ENCODE measurements around the gene AGGF1.
"Not testable (repeated sequence)": the region's sequence is repeated elsewhere in the genome, so short reads cannot be mapped to it uniquely, and the experiment has no call there.

Gene AGGF1

DNA sequence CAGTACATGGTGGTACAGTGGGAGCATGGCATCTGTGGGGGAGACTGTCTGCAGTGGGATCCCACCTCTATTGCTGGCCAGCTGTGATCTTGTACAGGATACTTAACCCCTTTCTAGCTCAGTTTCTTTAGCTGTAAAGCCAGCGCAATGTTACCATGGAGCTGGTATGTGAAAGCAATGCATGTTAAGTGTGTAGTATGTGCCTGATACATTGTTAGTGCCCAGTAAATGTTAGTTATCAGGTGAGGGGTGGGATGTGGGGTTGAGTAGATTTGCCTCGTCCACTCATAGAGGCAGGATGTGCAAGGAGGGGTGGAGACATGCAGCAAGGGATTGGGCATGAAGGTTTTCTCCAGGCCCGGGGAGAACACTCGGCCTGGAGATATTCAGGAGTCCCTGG, 44.5 kb downstream of the AGGF1 start:
- no peak for DNase-seq (ENCODE audit: low read depth)
- TF ChIP-seq, protein P1, sequence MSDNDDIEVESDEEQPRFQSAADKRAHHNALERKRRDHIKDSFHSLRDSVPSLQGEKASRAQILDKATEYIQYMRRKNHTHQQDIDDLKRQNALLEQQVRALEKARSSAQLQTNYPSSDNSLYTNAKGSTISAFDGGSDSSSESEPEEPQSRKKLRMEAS (IDR thresholded peaks at IDR 0.05; ENCODE audit: low read depth, low read length): no peak
- TF ChIP-seq POLR2A (IDR thresholded peaks at IDR 0.05; ENCODE audit: extremely low read depth, insufficient read length) (no peak), MYC (IDR thresholded peaks at IDR 0.05; ENCODE audit: low read depth, low read length) (no peak), CTCF (IDR thresholded peaks at IDR 0.05; ENCODE audit: low read depth, low read length) (no peak)
- no peak overlapping the region for H3K4me3 ChIP-seq (ENCODE audit: low read depth, low read length)

DNA sequence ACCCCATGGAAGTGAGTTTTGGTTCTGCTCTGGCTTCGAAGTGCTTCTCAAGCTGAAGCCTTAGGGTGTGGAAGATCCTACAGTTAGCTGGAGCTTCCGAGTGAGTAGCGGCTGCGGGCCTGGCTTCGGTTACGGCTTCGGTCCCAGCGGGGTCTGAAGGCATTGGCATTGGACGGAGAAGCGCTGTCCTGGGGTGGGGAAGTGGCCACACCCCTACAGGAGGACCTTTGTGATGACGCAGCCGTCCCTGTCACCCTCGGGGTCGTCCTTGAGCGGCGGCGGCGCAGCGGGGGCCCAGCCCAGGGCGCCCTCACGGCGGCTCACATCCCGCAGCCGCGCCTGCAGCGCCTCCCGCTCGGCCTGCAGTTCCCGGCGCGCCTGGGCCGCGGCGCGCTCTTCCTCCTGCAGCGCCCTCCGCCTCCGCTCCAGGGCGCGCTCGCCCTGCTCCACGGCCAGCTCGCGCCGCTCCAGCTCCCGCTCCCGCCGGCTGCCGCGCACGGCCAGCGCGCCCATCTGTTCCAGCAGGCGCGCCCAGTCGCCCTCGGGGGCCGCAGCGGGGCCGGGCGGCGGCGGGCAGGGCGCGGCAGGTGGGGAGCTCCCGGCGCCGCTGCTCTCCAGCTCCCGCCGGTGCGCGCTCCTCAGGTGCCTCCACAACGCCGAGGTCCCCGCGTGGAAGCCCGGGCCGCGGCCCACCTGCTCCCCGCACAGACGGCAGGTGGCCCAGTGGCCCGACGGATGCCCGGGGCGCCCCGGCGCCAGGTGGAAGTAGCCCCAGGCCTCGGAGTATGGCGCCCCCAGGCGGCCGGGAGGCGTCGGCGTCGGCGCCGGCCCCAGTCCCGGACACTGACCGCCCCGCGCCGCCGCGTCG, 47.0 kb downstream of the AGGF1 start:
- H3K4me3 ChIP-seq (ENCODE audit: low read depth, low read length): no peak overlapping the region
- peak; percentile 81 for DNase-seq (ENCODE audit: low read depth)

DNA sequence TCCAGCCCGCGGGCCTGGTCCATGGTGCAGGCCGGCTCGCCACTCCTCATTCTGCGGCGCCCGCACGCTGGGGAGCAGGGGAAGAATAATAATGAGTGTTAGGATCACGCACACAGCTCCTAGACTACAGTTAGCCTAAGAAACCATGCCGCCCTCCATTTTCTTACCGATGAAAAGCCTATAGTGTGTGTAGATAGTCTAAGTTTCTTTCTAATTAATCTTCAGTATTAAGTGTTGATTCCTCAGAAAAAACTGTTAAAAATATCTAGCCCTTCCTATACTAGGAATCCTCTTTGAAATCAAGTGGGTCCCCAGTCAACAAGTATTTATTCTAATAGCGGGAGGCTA, 47.6 kb downstream of the AGGF1 start:
- TF ChIP-seq MYC (IDR thresholded peaks at IDR 0.05; ENCODE audit: low read depth, low read length): no peak
- TF ChIP-seq, protein P1 (IDR thresholded peaks at IDR 0.05; ENCODE audit: low read depth, low read length): no peak
- TF ChIP-seq POLR2A (IDR thresholded peaks at IDR 0.05; ENCODE audit: extremely low read depth, insufficient read length): no peak
- TF ChIP-seq CTCF (IDR thresholded peaks at IDR 0.05; ENCODE audit: low read depth, low read length): no peak
- H3K4me3 ChIP-seq (ENCODE audit: low read depth, low read length): no peak overlapping the region
- DNase-seq (ENCODE audit: low read depth): no peak

More for the DNA sequence above, 47.0 kb downstream of the AGGF1 start:
- TF ChIP-seq CTCF (IDR thresholded peaks at IDR 0.05; ENCODE audit: low read depth, low read length): peak; percentile 26
- TF ChIP-seq POLR2A (IDR thresholded peaks at IDR 0.05; ENCODE audit: extremely low read depth, insufficient read length): no peak

- DNase-seq (ENCODE audit: low read depth); H3K4me3 ChIP-seq (ENCODE audit: low read depth, low read length): not testable (repeated sequence)
Observed at GRCh38 chr5:77080479-77080878, 50.3 kb downstream of the AGGF1 start.

DNA sequence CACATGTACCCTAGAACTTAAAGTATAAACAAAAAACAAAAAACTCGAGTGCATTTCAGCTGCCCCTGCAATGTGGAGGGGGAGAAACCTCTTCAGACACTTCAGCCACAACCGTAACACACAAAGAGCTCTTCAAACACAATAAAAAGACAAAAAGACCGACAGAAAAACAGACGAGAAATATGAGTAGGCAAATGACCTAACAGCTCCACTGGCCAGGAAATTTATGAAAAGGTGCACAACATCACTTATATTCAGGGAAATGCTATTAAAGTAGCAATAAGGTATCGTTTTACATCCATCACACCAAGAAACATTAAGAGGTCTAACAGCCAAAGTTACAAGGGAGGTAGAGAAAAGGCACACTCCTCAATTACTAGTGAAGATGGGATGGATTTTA, 50.7 kb downstream of the AGGF1 start:
- TF ChIP-seq MYC (IDR thresholded peaks at IDR 0.05; ENCODE audit: low read depth, low read length) (no peak), CTCF (IDR thresholded peaks at IDR 0.05; ENCODE audit: low read depth, low read length) (no peak)
- TF ChIP-seq, protein P1 (IDR thresholded peaks at IDR 0.05; ENCODE audit: low read depth, low read length): no peak
- H3K4me3 ChIP-seq (ENCODE audit: low read depth, low read length): no peak overlapping the region
- DNase-seq (ENCODE audit: low read depth): no peak

DNA sequence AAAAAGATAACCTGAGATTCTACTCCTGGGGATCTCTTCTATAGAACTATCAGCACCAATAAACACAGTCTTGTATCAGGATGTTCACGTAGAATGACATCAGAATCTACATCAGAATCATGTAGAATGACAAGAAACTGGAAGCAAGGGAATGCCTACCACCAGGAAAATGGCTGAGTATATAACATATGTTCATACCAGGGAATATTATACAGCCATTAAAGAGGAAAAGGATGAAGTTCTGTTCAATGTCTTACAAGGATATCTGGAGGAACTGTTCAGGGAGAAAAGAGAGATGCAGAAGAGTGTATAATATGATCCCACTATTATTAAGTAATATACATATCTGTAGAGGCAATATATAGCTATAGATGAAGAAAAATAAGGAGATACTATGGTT, 52.1 kb downstream of the AGGF1 start:
- DNase-seq (ENCODE audit: low read depth): no peak
- no peak overlapping the region for H3K4me3 ChIP-seq (ENCODE audit: low read depth, low read length)
- TF ChIP-seq MYC (IDR thresholded peaks at IDR 0.05; ENCODE audit: low read depth, low read length) (no peak), CTCF (IDR thresholded peaks at IDR 0.05; ENCODE audit: low read depth, low read length) (no peak), POLR2A (IDR thresholded peaks at IDR 0.05; ENCODE audit: extremely low read depth, insufficient read length) (no peak)
- TF ChIP-seq, protein P1 (IDR thresholded peaks at IDR 0.05; ENCODE audit: low read depth, low read length): no peak

Data from NB4 (cell line).